Panc1 (cell line): ENCODE data around the gene HSPB8. TPM values are rescaled to one million over a fixed set of nuclear protein-coding genes. Genes with fewer than 3 reads are reported as not detected.

Source experiments
- ATAC-seq: fragments of 200-7000 bp; cut with Tn5 transposase; 2 replicates; pipeline ENCODE4 v1.9.1; 2020; ENCODE audit warnings: mild to moderate bottlenecking, moderate library complexity
- BruUV-seq: library from RNA; stranded (reverse); fragments of 400-500 nt; replicated peaks from 2 replicates; lab custom pipeline; 2021; lab: Mats Ljungman, UMichigan
- CTCF ChIA-PET: fragments of 300-600 bp; sonication (Branson Sonifier 250); formaldehyde crosslinking; loops from one replicate; lab custom pipeline; 2022; ENCODE audit warnings: antibody characterized with exemption; lab: Charles Lee
- POLR2A ChIA-PET: fragments of 300-600 bp; sonication (Branson Sonifier 250); formaldehyde crosslinking; loops from one replicate; lab custom pipeline; 2022; ENCODE audit warnings: antibody characterized with exemption; lab: Charles Lee
- DNase-seq: peaks from one replicate; pipeline ENCODE4 v3.0.0-alpha.2; 2010; ENCODE audit warnings: low read depth, low spot score
- H3K27ac ChIP-seq: 2 replicates; pipeline ENCODE4 v1.5.1; 2011; ENCODE audit warnings: mild to moderate bottlenecking, low read length, inconsistent platforms
- H3K27me3 ChIP-seq: fragments of 200-500 bp; sonication (Bioruptor generic); 2 replicates; pipeline ENCODE4 v1.6.0; 2014; ENCODE audit warnings: low read length, inconsistent platforms; ENCODE audit not compliant: control insufficient read depth, insufficient read depth
- H3K36me3 ChIP-seq: fragments of 200-500 bp; sonication (Bioruptor generic); 2 replicates; pipeline ENCODE4 v1.5.1; 2014; ENCODE audit warnings: inconsistent platforms, mild to moderate bottlenecking, low read length, moderate library complexity; ENCODE audit not compliant: control insufficient read depth, insufficient read depth
- H3K4me1 ChIP-seq: 2 replicates; pipeline ENCODE4 v1.5.1; 2011; ENCODE audit warnings: inconsistent platforms, mild to moderate bottlenecking, low read length, moderate library complexity; ENCODE audit not compliant: control insufficient read depth, insufficient read depth
- H3K4me3 ChIP-seq, 2 experiments: 2 replicates each; pipeline ENCODE4 v1.5.1; 2011 to 2012; ENCODE audit warnings: low read depth in 2 of 2, low read length in 2 of 2, mild to moderate bottlenecking in 2 of 2, inconsistent platforms in 1 of 2, moderate library complexity in 1 of 2
- H3K9me3 ChIP-seq: fragments of 200-500 bp; sonication (Bioruptor generic); 2 replicates; pipeline ENCODE4 v1.5.1; 2014; ENCODE audit warnings: low read depth, mild to moderate bottlenecking, inconsistent platforms, low read length, moderate library complexity; ENCODE audit not compliant: control insufficient read depth, insufficient read depth
- CTCF ChIP-seq: fragments of 450-650 bp; IDR thresholded peaks from 2 replicates; pipeline ENCODE4 v1.5.1; 2017; ENCODE audit warnings: mild to moderate bottlenecking
- POLR2AphosphoS5 ChIP-seq: IDR thresholded peaks from 2 replicates; pipeline ENCODE4 v1.6.1; 2012; ENCODE audit warnings: mild to moderate bottlenecking, low read depth, low read length, moderate library complexity
- REST ChIP-seq, 2 experiments: IDR thresholded peaks; 2 replicates each; pipeline ENCODE4 v1.6.1; 2011 to 2012; ENCODE audit warnings: low read depth in 2 of 2, control low read depth in 1 of 2, low read length in 1 of 2, mild to moderate bottlenecking in 1 of 2, moderate library complexity in 1 of 2; ENCODE audit not compliant: insufficient read depth in 1 of 2
- SIN3A ChIP-seq: IDR thresholded peaks from 2 replicates; pipeline ENCODE4 v1.6.1; 2012; ENCODE audit warnings: low read depth, mild to moderate bottlenecking, low read length, moderate library complexity, borderline replicate concordance; ENCODE audit not compliant: insufficient read depth
- TCF7L2 ChIP-seq: IDR thresholded peaks from 2 replicates; pipeline ENCODE4 v1.6.1; 2011; ENCODE audit warnings: mild to moderate bottlenecking, low read depth, low read length, inconsistent platforms
- in situ Hi-C: cut with HindIII; loops from 2 replicates; pipeline ENCODE4 v1.10.0; 2016; ENCODE audit warnings: low sequenced_read_pairs, low pct_unique_long_range_greater_than_20kb
- intact Hi-C: fragments of 100-400 bp; cut with micrococcal nuclease; formaldehyde crosslinking; loops from one replicate; pipeline ENCODE4 v1.10.0; 2022; ENCODE audit not compliant: unreplicated experiment
- total RNA-seq: library from RNA; stranded (reverse); gene quantifications from one replicate; pipeline ENCODE4 v1.2.1, GENCODE V29; 2021; ENCODE audit not compliant: unreplicated experiment

HSPB8 gene
- total RNA-seq, 1 experiment from 2014 or later, result 2.0 TPM

- ATAC-seq (no peak), DNase-seq (no peak)
- H3K4me3 ChIP-seq, result no peak overlapping the region
- no peak overlapping the region for H3K27ac ChIP-seq
- POLR2A ChIA-PET, result no interaction called here
- TF ChIP-seq CTCF (no peak), REST (IDR thresholded peaks at IDR 0.05; ENCODE audit: insufficient read depth in 1 of 2, low read depth in 2 of 2, low read length in 1 of 2) (no peak), TCF7L2 (no peak), POLR2AphosphoS5 (no peak), SIN3A (no peak)
- no peaks in the 10 kb centered on the region for H3K36me3 ChIP-seq
- H3K27me3 ChIP-seq, result peaks cover 7% of the 10 kb centered on the region; the same call in 1 of the 2 replicates
- no peaks in the 10 kb centered on the region for H3K9me3 ChIP-seq
- H3K4me1 ChIP-seq, result no peaks in the 10 kb centered on the region
- BruUV-seq, result no TSS peak
- CTCF ChIA-PET, result no interaction called here
- intact Hi-C loops, result no loop called here
- in situ Hi-C loops, result no loop called here
These were observed 57.6 kb downstream of the HSPB8 start for GRCh38 chr12:119236372-119236771.

- in situ Hi-C loops, result no loop called here
- H3K36me3 ChIP-seq, result no peaks in the 10 kb centered on the region
- BruUV-seq, result no TSS peak
- H3K27ac ChIP-seq, result no peak overlapping the region
- intact Hi-C loops, result no loop called here
- POLR2A ChIA-PET, result no interaction called here
- H3K9me3 ChIP-seq, result no peaks in the 10 kb centered on the region
- no peaks in the 10 kb centered on the region for H3K4me1 ChIP-seq
- CTCF ChIA-PET, result no interaction called here
- TF ChIP-seq SIN3A, result no peak
- TF ChIP-seq CTCF, result no peak
- no peak for TF ChIP-seq REST (IDR thresholded peaks at IDR 0.05; ENCODE audit: insufficient read depth in 1 of 2, low read depth in 2 of 2, low read length in 1 of 2)
- TF ChIP-seq POLR2AphosphoS5, result no peak
- no peak for TF ChIP-seq TCF7L2
- no peak overlapping the region for H3K4me3 ChIP-seq
- peaks cover 4% of the 10 kb centered on the region; the same call in 1 of the 2 replicates for H3K27me3 ChIP-seq
- ATAC-seq (no peak), DNase-seq (no peak)
These were observed 60.3 kb downstream of the HSPB8 start for GRCh38 chr12:119239040-119239439.
